SH-SY5Y (cell line): ENCODE measurements around the gene KANSL1.

ENCODE experiments used
- GATA2 ChIP-seq: IDR thresholded peaks from 2 replicates; pipeline ENCODE4 v1.6.1; 2011; ENCODE audit warnings: mild to moderate bottlenecking, low read depth, low read length
- GATA3 ChIP-seq: IDR thresholded peaks from 2 replicates; pipeline ENCODE4 v1.6.1; 2011; ENCODE audit warnings: low read depth, mild to moderate bottlenecking, low read length, moderate library complexity

- TF ChIP-seq GATA3 (no peak), GATA2 (no peak)
Measured at GRCh38 chr17:45981306-45981705, 211.9 kb downstream of the KANSL1 start.
